HFF-Myc (cell line): Measurements from ENCODE around the gene CEP164.

Source experiments
- DNase-seq: peaks from one replicate; pipeline ENCODE4 v3.0.0-alpha.2; 2011; ENCODE audit warnings: low read depth; ENCODE audit errors: extremely low read depth
- H3K4me3 ChIP-seq: replicated peaks from 2 replicates; pipeline ENCODE4 v1.5.1; 2011; ENCODE audit warnings: low read depth, mild to moderate bottlenecking, control low read depth, low read length
- TF ChIP-seq, protein P1 (sequence below): IDR thresholded peaks from 2 replicates; pipeline ENCODE4 v1.5.1; 2012; ENCODE audit warnings: mild to moderate bottlenecking, low read depth, low read length, control low read depth; ENCODE audit errors: missing control alignments

CEP164 gene

DNA sequence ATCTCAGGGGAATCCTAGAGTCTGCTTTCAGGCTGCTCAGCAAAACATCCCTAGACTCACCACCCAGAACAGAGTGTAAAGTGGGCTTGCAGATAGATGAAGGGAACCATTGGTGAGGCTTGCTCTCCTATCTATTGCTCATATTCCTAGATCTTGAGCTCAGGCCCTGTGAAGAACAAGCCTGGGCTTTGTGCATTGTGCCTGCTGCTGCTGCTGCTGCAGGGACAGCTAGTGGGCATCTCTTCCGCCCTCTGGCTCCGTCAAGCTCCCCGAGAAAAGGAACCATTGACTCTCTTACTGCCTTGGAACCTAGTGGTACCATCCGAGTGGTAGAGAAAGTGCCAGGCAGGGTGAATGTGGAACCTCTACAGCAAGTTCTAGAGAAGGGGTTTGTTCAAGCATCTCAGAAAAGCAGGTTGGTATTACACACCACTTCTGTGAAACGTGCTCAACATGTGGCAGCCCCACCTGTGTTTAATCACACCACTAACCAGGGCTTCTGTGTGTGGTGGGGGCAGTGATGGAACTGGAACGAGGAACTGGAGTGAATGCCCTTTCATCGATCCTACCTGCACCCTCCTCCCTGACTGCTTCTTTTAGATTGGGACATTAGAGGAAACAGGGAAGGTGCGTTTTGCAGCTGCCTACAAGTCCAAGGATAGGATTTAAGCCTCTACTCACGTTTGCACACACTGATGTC, 32.1 kb upstream of the CEP164 start:
- TF ChIP-seq, protein P1, sequence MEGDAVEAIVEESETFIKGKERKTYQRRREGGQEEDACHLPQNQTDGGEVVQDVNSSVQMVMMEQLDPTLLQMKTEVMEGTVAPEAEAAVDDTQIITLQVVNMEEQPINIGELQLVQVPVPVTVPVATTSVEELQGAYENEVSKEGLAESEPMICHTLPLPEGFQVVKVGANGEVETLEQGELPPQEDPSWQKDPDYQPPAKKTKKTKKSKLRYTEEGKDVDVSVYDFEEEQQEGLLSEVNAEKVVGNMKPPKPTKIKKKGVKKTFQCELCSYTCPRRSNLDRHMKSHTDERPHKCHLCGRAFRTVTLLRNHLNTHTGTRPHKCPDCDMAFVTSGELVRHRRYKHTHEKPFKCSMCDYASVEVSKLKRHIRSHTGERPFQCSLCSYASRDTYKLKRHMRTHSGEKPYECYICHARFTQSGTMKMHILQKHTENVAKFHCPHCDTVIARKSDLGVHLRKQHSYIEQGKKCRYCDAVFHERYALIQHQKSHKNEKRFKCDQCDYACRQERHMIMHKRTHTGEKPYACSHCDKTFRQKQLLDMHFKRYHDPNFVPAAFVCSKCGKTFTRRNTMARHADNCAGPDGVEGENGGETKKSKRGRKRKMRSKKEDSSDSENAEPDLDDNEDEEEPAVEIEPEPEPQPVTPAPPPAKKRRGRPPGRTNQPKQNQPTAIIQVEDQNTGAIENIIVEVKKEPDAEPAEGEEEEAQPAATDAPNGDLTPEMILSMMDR, result no peak
- no peak overlapping the region for H3K4me3 ChIP-seq
- no peak for DNase-seq

DNA sequence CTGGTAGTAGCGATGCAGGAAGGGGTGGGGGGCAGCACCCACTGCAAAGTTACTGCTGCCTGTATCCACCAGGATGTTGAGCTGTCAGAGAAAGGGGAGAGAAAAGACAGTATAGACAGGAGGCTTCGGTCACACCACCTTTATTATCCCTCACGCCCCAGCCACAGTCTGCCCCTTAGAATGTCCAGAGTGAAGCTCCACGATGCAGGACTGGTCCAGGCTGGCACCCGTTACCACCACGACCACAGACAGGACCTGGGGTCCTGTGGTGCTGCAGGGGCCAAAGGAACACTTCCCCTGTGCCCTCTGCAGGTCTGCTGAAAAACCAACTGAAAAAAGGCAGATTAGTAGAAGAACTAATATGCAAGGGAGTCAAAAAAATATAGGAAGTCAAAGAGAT, 30.8 kb upstream of the CEP164 start:
- no peak overlapping the region for H3K4me3 ChIP-seq
- DNase-seq, result no peak
- TF ChIP-seq, protein P1, result no peak

- H3K4me3 ChIP-seq, result no peak overlapping the region
- DNase-seq, result no peak
- TF ChIP-seq, protein P1, result no peak
Observed at GRCh38 chr11:117298195-117298594, 29.5 kb upstream of the CEP164 start.

DNA sequence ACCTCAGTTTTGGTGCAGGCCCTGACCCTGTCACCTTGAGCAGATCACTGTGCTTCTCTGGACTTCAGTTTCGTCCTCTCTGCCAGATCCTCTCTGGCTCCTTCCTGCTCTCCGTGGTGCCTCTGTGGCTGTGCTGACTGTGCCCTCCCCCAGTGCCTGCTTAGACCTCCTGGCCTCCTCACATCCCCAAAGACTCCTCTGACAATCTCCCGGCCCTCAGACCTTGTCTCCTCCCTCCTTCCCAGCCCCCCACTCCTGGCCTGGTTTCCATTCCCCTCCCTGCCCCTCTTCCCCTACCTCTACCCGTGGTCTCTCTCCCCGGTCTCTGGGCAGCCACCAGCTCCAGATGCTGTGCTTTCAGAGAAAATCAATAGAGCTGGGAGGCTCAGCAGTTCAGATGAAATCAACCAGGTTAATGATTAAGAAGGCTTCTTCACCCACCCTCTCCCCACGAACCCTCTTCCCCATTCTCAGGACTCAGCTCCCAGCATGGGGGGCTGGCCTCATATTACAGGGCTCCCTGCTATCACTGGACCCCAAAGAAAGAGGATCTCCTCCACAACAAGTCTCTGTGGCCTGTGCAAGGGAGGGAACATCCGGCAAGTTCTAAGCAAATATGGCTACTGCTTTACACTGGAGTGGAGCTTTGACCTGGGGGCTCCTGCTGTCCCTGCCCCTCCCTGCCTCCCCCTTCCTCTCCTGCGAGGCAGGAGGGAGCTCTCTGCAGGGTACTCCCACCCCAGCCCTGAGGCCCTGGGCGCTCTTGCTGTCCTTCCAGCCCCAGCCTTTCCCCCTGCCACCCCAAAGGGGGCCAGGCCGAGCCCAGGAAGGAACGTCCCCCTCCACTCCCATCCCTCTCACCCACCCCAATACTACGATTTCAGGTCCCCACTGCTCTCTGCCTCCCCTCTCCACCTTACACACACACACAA, 28.0 kb upstream of the CEP164 start:
- TF ChIP-seq, protein P1, result no peak
- DNase-seq, result no peak
- H3K4me3 ChIP-seq, result no peak overlapping the region

- no peak for DNase-seq
- H3K4me3 ChIP-seq, result no peak overlapping the region
- TF ChIP-seq, protein P1, result no peak
Observed at GRCh38 chr11:117300283-117300663, 27.4 kb upstream of the CEP164 start.

- TF ChIP-seq, protein P1, result no peak
- DNase-seq, result no peak
- H3K4me3 ChIP-seq, result no peak overlapping the region
Observed at GRCh38 chr11:117300773-117301172, 26.9 kb upstream of the CEP164 start.
